Lung (tissue), 12 donors: Measurements from ENCODE around the gene RGMB. TPM values are rescaled to one million over a fixed set of nuclear protein-coding genes. Genes with fewer than 3 reads are reported as not detected.

Source experiments
- ATAC-seq: fragments of 200-7000 bp; cut with Tn5 transposase; one replicate; pipeline ENCODE4 v1.9.1; 2020; ENCODE audit warnings: moderate number of reproducible peaks; ENCODE audit not compliant: insufficient read depth, low FRiP score
- DNase-seq, 3 donors: peaks; one replicate each; pipeline ENCODE4 v3.0.0-alpha.2; 2013 to 2017
- H3K27ac ChIP-seq, 2 donors: one replicate each; pipeline ENCODE4 v1.5.1; 2013; ENCODE audit warnings: mild to moderate bottlenecking in 2 of 2, moderate library complexity in 2 of 2, control low read depth in 1 of 2, inconsistent platforms in 1 of 2, low read depth in 1 of 2, low read length in 1 of 2
- H3K27me3 ChIP-seq, 3 donors: one replicate each; pipeline ENCODE4 v1.5.1; 2013; ENCODE audit warnings: low read length in 2 of 3; ENCODE audit not compliant: control insufficient read depth in 3 of 3, insufficient read depth in 3 of 3
- H3K36me3 ChIP-seq, 4 donors: one replicate each; pipeline ENCODE4 v1.5.1; 2013; ENCODE audit warnings: low read length in 4 of 4, mild to moderate bottlenecking in 1 of 4, moderate library complexity in 1 of 4; ENCODE audit not compliant: control insufficient read depth in 4 of 4, insufficient read depth in 4 of 4
- H3K4me1 ChIP-seq, 5 donors: one replicate each; pipeline ENCODE4 v1.5.1; 2013; ENCODE audit warnings: low read length in 5 of 5, mild to moderate bottlenecking in 2 of 5, moderate library complexity in 1 of 5; ENCODE audit not compliant: control insufficient read depth in 5 of 5, insufficient read depth in 5 of 5
- H3K4me3 ChIP-seq: one replicate; pipeline ENCODE4 v1.5.1; 2013; ENCODE audit warnings: mild to moderate bottlenecking, control low read depth, moderate library complexity
- H3K9ac ChIP-seq, 2 donors: one replicate each; pipeline ENCODE4 v1.5.1; 2013; ENCODE audit warnings: low read length in 2 of 2, control low read depth in 1 of 2; ENCODE audit not compliant: insufficient read depth in 1 of 2
- H3K9me3 ChIP-seq, 4 donors: one replicate each; pipeline ENCODE4 v1.5.1; 2013; ENCODE audit warnings: low read length in 3 of 4, mild to moderate bottlenecking in 1 of 4, moderate library complexity in 1 of 4; ENCODE audit not compliant: control insufficient read depth in 4 of 4, insufficient read depth in 3 of 4
- CTCF ChIP-seq: IDR thresholded peaks from 2 replicates; pipeline ENCODE4 v1.5.1; 2012; ENCODE audit warnings: mild to moderate bottlenecking; ENCODE audit errors: control extremely low read depth, extremely low read depth
- WGBS, 2 donors: extraction: QIAGEN DNeasy Blood & Tissue Kit; methylation state at CpG; one replicate each; pipeline ENCODE4 v1.1.7; 2013; 5-methylcytosine and 5-hydroxymethylcytosine counted together
- polyA plus RNA-seq, 2 donors: library from polyadenylated mRNA; stranded (reverse); fragments of 200-250 nt; gene quantifications; one replicate each; pipeline ENCODE4 v1.2.1, GENCODE V29; 2013
- total RNA-seq, 2 donors: library from RNA; depleted of rRNA in 1 of 2; stranded (reverse); fragments of >200 nt in 1 of 2; gene quantifications; one replicate each; pipeline ENCODE4 v1.2.1, GENCODE V29; 2014 to 2021
- donor health status: control.
- donor health status: control.
- donor health status: Bipolar disorder and iron deficiency.
- donor health status: healthy.
- donor health status: DM: yes; HTN: yes; CAD: no.

RGMB gene
- total and polyA plus RNA-seq, 4 donors = 3.8 to 31.7 (median 15.1) TPM

GRCh38 chr5:98771382-98772109 is 1.9 kb upstream of the RGMB start:
- ATAC-seq (no peak), DNase-seq (peak; percentile 73 to 96 (median 94))
- Histone ChIP-seq H3K4me3 (no peak overlapping the region), H3K9ac (peak overlapping the region in 1 of 2 donors; percentile 90), H3K27me3 (peaks cover 0 to 10% (median 5%) of the 10 kb centered on the region in 3 donors), H3K4me1 (peaks cover 9 to 51% (median 16%) of the 10 kb centered on the region in 5 donors), H3K27ac (no peak overlapping the region), H3K9me3 (no peaks in the 10 kb centered on the region), H3K36me3 (no peaks in the 10 kb centered on the region)
- WGBS, 2 donors = 4% methylated on average over 18 of the region's 18 CpGs
- TF ChIP-seq CTCF = peak; percentile 34

GRCh38 chr5:98772415-98773213 is 849 bp upstream of the RGMB start:
- Histone ChIP-seq H3K27me3 (peaks cover 0 to 10% (median 5%) of the 10 kb centered on the region in 3 donors), H3K36me3 (no peaks in the 10 kb centered on the region), H3K4me1 (peaks cover 9 to 52% (median 16%) of the 10 kb centered on the region in 5 donors), H3K9me3 (no peaks in the 10 kb centered on the region), H3K4me3 (peak overlapping the region; percentile 40), H3K9ac (peak overlapping the region in 1 of 2 donors; percentile 76), H3K27ac (peak overlapping the region; percentile 89 to 98)
- no peak for DNase-seq
- 9 to 13% methylated on average over 34 of the region's 34 CpGs for WGBS, 2 donors
- peak; percentile 63 for ATAC-seq
- no peak for TF ChIP-seq CTCF

GRCh38 chr5:98773214-98773463 is 324 bp upstream of the RGMB start:
- peaks cover 0 to 10% (median 5%) of the 10 kb centered on the region in 3 donors for H3K27me3 ChIP-seq
- TF ChIP-seq CTCF = no peak
- peaks cover 9 to 49% (median 16%) of the 10 kb centered on the region in 5 donors for H3K4me1 ChIP-seq
- H3K36me3 ChIP-seq = no peaks in the 10 kb centered on the region
- WGBS, 2 donors = 0% methylated on average over 16 of the region's 16 CpGs
- peak overlapping the region; percentile 40 for H3K4me3 ChIP-seq
- DNase-seq = no peak
- H3K9ac ChIP-seq = peak overlapping the region in 1 of 2 donors; percentile 76
- no peaks in the 10 kb centered on the region for H3K9me3 ChIP-seq
- no peak for ATAC-seq
- H3K27ac ChIP-seq = peak overlapping the region; percentile 89 to 98
